ENCODE measurements around the gene RPL9.
A peak's percentile ranks its signal among the peaks of the same experiment; 100 is the strongest.
"Not testable (repeated sequence)": the region's sequence is repeated elsewhere in the genome, so short reads cannot be mapped to it uniquely, and the experiment has no call there.

Gene RPL9

DNA sequence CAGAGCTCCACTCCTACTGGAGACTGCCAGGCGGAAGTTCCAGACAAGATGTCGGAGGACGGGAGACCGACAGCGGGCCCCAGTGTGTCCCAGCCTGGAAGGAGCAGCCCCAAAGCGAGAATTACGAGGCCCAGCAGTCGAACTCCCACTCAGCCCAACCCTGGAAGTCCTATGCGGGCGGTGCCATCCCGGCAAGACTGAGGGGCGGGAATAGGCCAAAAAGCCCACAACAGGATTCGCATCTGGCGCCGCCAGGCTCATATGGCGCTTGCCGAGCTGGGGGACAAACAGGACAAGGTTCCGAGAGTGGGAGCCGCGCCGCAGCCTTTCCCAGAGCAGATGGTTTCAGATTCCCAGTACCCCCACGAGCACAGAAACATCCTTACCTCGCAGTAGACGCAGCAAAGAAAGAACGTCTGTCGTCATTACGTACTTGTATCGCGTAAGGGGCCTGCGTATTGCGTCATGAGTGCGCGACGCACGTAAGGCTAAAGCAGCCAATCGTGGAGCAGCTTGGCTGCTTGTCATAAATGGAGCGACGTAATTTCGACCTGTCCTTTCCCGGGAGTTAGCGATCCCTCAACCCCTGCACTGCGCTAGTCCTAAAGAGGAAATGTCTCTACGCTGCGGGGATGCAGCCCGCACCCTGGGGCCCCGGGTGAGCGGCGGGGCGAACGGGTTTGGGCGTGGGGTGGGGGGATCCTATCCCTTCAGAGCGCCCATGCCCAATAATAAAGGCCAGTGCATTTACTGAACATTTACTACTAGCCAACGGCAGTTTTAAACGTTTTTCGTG lies at the start of gene RPL9, which contains the start of gene LIAS:
Gene RPL9, minus strand, starts transcription at position 418 of the 796 bp plus-strand sequence. CDS start 483 bp downstream, outside the sequence.
Gene LIAS, plus strand, starts transcription at position 552 of the 796 bp plus-strand sequence. Its CDS starts 62 bp downstream, at position 614.
- TF ChIP-seq, protein P1, sequence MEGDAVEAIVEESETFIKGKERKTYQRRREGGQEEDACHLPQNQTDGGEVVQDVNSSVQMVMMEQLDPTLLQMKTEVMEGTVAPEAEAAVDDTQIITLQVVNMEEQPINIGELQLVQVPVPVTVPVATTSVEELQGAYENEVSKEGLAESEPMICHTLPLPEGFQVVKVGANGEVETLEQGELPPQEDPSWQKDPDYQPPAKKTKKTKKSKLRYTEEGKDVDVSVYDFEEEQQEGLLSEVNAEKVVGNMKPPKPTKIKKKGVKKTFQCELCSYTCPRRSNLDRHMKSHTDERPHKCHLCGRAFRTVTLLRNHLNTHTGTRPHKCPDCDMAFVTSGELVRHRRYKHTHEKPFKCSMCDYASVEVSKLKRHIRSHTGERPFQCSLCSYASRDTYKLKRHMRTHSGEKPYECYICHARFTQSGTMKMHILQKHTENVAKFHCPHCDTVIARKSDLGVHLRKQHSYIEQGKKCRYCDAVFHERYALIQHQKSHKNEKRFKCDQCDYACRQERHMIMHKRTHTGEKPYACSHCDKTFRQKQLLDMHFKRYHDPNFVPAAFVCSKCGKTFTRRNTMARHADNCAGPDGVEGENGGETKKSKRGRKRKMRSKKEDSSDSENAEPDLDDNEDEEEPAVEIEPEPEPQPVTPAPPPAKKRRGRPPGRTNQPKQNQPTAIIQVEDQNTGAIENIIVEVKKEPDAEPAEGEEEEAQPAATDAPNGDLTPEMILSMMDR (IDR thresholded peaks at IDR 0.05; ENCODE audit: low read depth, low read length) = no peak
- peak; percentile 99 for TF ChIP-seq POLR2A (IDR thresholded peaks at IDR 0.05; ENCODE audit: extremely low read depth, insufficient read length)
- peak; percentile 97 for TF ChIP-seq MYC (IDR thresholded peaks at IDR 0.05; ENCODE audit: low read depth, low read length)
- TF ChIP-seq, protein P2, sequence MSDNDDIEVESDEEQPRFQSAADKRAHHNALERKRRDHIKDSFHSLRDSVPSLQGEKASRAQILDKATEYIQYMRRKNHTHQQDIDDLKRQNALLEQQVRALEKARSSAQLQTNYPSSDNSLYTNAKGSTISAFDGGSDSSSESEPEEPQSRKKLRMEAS (IDR thresholded peaks at IDR 0.05; ENCODE audit: low read depth, low read length) = peak; percentile 81; the same call in 1 of the 2 replicates
- peak within 1 kb of the TSS; percentile 90 for H3K4me3 ChIP-seq (ENCODE audit: low read depth, low read length)
- peak; percentile 100 for DNase-seq (ENCODE audit: low read depth)

DNA sequence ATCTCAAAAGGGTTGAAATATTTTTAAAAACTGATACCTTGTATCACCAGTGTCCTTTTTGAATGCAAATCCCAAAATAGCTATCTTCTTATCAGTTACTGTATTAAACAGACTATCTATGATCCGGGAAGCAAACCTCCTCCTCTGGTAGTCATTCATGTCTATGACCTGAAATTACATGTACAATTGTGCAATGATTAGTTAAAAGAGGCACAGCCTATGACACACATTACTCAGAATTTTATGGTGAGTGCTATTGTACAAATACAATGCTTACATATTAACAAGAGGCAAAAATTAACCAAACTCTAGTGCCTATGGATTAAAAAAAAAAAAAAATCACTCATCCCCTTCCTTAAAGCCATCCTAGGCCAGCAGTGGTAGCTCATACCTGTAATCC lies 46.9 kb upstream of the RPL9 start:
- TF ChIP-seq MYC (IDR thresholded peaks at IDR 0.05; ENCODE audit: low read depth, low read length) = no peak
- no peak for TF ChIP-seq POLR2A (IDR thresholded peaks at IDR 0.05; ENCODE audit: extremely low read depth, insufficient read length)
- TF ChIP-seq, protein P1 (IDR thresholded peaks at IDR 0.05; ENCODE audit: low read depth, low read length) = no peak
- TF ChIP-seq, protein P2 (IDR thresholded peaks at IDR 0.05; ENCODE audit: low read depth, low read length) = no peak
- DNase-seq (ENCODE audit: low read depth) = no peak
- no peak overlapping the region for H3K4me3 ChIP-seq (ENCODE audit: low read depth, low read length)

DNA sequence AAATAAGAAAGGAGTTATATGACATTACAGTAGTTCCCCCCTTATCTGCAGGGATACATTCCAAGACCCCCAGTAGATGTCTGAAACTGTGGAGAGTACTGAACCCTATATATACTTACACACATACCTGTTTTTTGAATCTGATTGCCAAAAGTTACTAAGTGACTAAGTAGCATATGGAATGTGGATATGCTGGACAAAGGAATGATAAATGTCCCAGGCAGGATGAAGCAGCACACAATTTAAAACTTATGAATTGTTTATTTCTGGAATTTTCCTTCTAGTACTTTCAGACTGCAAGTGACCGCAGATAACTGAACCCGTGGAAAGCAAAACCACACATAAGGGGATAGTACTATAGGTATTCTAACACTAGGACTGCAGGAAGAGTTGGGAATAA lies 45.8 kb upstream of the RPL9 start:
- TF ChIP-seq, protein P2 (IDR thresholded peaks at IDR 0.05; ENCODE audit: low read depth, low read length) = no peak
- TF ChIP-seq POLR2A (IDR thresholded peaks at IDR 0.05; ENCODE audit: extremely low read depth, insufficient read length) (no peak), MYC (IDR thresholded peaks at IDR 0.05; ENCODE audit: low read depth, low read length) (no peak)
- TF ChIP-seq, protein P1 (IDR thresholded peaks at IDR 0.05; ENCODE audit: low read depth, low read length) = no peak
- no peak overlapping the region for H3K4me3 ChIP-seq (ENCODE audit: low read depth, low read length)
- no peak for DNase-seq (ENCODE audit: low read depth)

DNA sequence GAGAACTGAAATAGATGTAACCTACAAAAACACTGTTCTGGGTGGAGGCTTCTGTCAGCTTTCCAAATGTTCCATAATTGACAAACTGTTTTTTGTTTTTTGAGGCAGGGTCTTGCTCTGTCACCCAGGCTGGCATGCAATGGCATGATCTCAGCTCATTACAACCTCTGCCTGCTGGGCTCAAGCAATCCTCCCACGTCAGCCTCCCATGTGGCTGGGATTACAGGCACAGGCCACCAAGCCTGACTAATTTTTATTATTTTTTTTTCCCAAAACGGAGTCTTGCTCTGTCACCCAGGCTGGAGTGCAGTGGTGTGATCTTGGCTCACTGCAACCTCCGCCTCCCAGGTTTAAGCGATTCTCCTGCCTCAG lies 43.9 kb upstream of the RPL9 start:
- not testable (repeated sequence) for DNase-seq (ENCODE audit: low read depth); H3K4me3 ChIP-seq (ENCODE audit: low read depth, low read length)

DNA sequence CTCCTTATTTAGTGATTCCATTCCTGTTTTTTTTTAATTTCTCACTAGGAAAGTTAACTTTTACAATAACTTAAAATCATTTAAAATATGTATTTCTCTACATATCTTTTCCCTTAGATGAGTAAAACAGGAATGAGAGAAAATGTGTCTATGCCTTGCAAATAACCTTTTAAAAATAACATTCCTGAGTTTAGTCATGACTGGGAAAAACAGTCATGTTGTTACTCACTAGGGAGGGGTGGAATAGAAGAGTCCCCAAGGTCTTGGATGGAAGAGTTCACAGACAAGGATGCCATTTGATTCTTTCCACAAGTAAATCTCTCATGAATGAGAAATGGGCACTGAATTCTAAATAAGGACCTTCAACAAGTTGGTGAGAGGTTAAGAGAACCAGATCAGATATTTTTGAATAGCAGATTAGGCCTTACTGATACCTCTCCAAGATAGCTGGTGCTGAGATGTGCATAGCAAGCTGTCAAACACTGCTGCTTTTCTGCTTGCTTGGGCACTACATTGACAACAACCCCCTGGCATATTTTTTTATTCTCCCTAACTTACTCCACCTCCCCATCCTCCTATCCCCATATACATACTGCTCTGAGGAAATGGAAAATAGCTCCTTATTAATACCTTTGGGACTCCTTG lies 43.4 kb upstream of the RPL9 start:
- TF ChIP-seq, protein P1 (IDR thresholded peaks at IDR 0.05; ENCODE audit: low read depth, low read length) = no peak
- no peak for TF ChIP-seq POLR2A (IDR thresholded peaks at IDR 0.05; ENCODE audit: extremely low read depth, insufficient read length)
- TF ChIP-seq MYC (IDR thresholded peaks at IDR 0.05; ENCODE audit: low read depth, low read length) = no peak
- TF ChIP-seq, protein P2 (IDR thresholded peaks at IDR 0.05; ENCODE audit: low read depth, low read length) = no peak
- no peak overlapping the region for H3K4me3 ChIP-seq (ENCODE audit: low read depth, low read length)
- DNase-seq (ENCODE audit: low read depth) = no peak

DNA sequence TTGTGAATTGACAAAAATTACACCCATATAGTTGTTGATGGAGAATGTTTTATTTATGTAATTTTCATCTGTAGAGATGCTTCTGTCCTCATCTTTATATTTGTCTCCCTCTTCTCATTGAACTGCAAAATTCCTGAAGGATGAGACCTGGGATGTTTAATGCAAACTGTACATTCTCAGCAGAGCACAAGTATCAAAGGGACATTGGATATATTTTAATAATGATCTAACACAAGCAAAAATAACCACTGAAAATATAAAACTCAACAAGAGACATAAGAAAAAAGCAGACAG lies 40.0 kb upstream of the RPL9 start:
- DNase-seq (ENCODE audit: low read depth) = no peak
- TF ChIP-seq POLR2A (IDR thresholded peaks at IDR 0.05; ENCODE audit: extremely low read depth, insufficient read length) = no peak
- H3K4me3 ChIP-seq (ENCODE audit: low read depth, low read length) = no peak overlapping the region
